Heart right ventricle (tissue), 16 donors: ENCODE measurements around the gene FSTL5. TPM values are rescaled to one million over a fixed set of nuclear protein-coding genes. Genes with fewer than 3 reads are reported as not detected.

Experiments used
- ATAC-seq, 8 donors: fragments of 200-7000 bp; cut with Tn5 transposase; one replicate each; pipeline ENCODE4 v1.9.1; 2020; ENCODE audit warnings: mild to moderate bottlenecking in 8 of 8, moderate library complexity in 8 of 8, moderate number of reproducible peaks in 1 of 8
- DNase-seq, 2 donors: peaks; one replicate each; pipeline ENCODE4 v3.0.0-alpha.2; 2020
- H3K27ac ChIP-seq, 10 donors: fragments of 200-600 bp; sonication (generic) in 2 of 10; one replicate each; pipeline versions ENCODE4 v1.5.0 to v1.8.0; 2020 to 2022; ENCODE audit warnings: mild to moderate bottlenecking in 3 of 10
- H3K27me3 ChIP-seq, 7 donors: fragments of 200-600 bp; one replicate each; pipeline ENCODE4 v1.8.0; 2021 to 2022; ENCODE audit warnings: mild to moderate bottlenecking in 2 of 7
- H3K36me3 ChIP-seq, 9 donors: fragments of 200-600 bp; sonication (generic) in 1 of 9; one replicate each; pipeline versions ENCODE4 v1.5.0 to v1.8.0; 2020 to 2022; ENCODE audit warnings: mild to moderate bottlenecking in 2 of 9
- H3K4me1 ChIP-seq, 9 donors: fragments of 200-600 bp; sonication (generic) in 1 of 9; one replicate each; pipeline versions ENCODE4 v1.5.0 to v1.8.0; 2020 to 2022; ENCODE audit warnings: mild to moderate bottlenecking in 4 of 9
- H3K4me3 ChIP-seq, 10 donors: fragments of 200-600 bp; sonication (generic) in 2 of 10; one replicate each; pipeline versions ENCODE4 v1.5.0 to v1.8.0; 2020 to 2022; ENCODE audit warnings: mild to moderate bottlenecking in 7 of 10, moderate library complexity in 2 of 10
- H3K9me3 ChIP-seq, 11 donors: fragments of 200-600 bp in 10 of 11; sonication (generic) in 2 of 11; one replicate each; pipeline versions ENCODE4 v1.5.0 to v1.8.0; 2013 to 2022; ENCODE audit warnings: mild to moderate bottlenecking in 2 of 11, control low read depth in 1 of 11, moderate library complexity in 1 of 11
- WGBS, 2 donors: extraction: QIAGEN DNeasy Blood & Tissue Kit; methylation state at CpG; one replicate each; pipeline ENCODE4 v1.1.7; 2013; ENCODE audit warnings: inconsistent platforms in 1 of 2; 5-methylcytosine and 5-hydroxymethylcytosine counted together
- intact Hi-C, 10 donors: fragments of 100-400 bp; cut with DNase I; formaldehyde crosslinking; loops; one replicate each; pipeline versions ENCODE4 v1.11.1 to v1.14.2; 2022
- polyA plus RNA-seq, 2 donors: library from polyadenylated mRNA; stranded (reverse); fragments of 200-250 nt; gene quantifications; one replicate each; pipeline ENCODE4 v1.2.3, GENCODE V29; 2013
- total RNA-seq, 10 donors: library from RNA; stranded (reverse); fragmentation: NEBNext Ultra II Directional in 3 of 10; extraction: Animal tissue kit (Norgen Biotek cat#: 25700) in 3 of 10; gene quantifications; one replicate each; pipeline versions ENCODE4 v1.2.1 to v1.2.4, GENCODE V29; 2021 to 2023
- TF ChIP-seq, protein P1 (sequence below), 9 donors: fragments of 200-600 bp; sonication (generic) in 2 of 9; IDR thresholded peaks; one replicate each; pipeline versions ENCODE4 v1.5.0 to v1.8.0; 2021 to 2022; ENCODE audit warnings: antibody characterized with exemption in 9 of 9, mild to moderate bottlenecking in 5 of 9, moderate library complexity in 1 of 9
- donor health status: Arrhythmogenic right ventricular cardiomyopathy.
- donor health status: ischemic (EF 13 %, LVEDD 7.1; RV severe dilation, severe dysfunction).
- donor health status: healthy with polysubstance abuse.
- donor health status: DM: no; HTN: yes; CAD: no.
- donor health status: DM: no; HTN: no; CAD: no.
- donor health status: ischemic (EF 25% LVEDD 6.9; RV normal size, moderate dysfunction).
- donor health status: ischemic (EF 25% LVEDD 5.7; RV mildly dilated, moderate dysfunction).
- donor health status: healthy.
- donor health status: DM: yes; HTN: yes; CAD: no.
- donor health status: Ischemic cardiomyopathy.
- donor health status: ischemic (EF 35%, LVEDD 5.7; RV mildly dilated, moderate dysfunction).
- donor health status: nonischemic (EF 11% LVEDD 7.7; RV severe dilation, severe dysfunction).
- donor health status: DM: yes; HTN: yes; CAD: no.
- donor health status: PGD.
- donor health status: ischemic (EF 29% LVEDD 5.4; RV normal size, mild dysfunction).
- donor health status: nonischemic (EF 23%, LVEDD 6.1; RV moderate dilation, normal function).

Gene FSTL5
- total and polyA plus RNA-seq, 12 donors, result 0.01 TPM; not detected in 11

DNA sequence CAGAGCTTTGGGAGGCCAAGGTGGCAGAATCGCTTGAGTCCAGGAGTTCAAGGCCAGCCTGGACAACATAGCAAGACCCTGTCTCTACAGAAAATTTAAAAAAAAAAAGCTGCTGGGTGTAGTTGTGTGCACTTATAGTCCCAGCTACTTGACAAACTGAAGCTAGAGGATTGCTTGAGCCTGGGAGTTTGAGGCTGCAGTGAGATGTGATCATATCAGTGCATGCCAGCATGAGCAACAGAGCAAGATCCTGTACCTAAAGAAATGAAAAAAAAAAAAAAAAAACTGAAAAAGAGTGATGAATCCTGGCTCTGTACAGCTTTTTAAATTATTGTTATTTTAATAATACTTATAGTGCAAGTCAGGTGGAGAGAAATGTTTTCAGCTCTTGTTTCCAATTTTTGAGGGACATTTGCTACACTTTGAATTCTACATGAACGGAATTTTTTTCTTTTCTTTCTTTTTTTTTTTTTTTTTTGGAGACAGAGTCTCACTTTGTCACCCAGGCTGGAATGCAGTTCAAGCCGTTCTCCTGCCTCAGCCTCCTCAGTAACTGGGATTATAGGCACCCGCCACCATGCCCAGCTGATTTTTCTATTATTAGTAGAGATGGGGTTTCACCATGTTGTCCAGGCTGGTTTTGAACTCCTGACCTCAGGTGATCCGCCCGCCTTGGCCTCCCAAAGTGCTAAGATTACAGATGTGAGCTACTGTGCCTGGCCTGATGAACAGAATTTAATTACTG is 215.6 kb downstream of the FSTL5 start:
- WGBS, 2 donors, result 91% methylated on average over 6 of the region's 6 CpGs
- Histone ChIP-seq H3K9me3 (no peaks in the 10 kb centered on the region), H3K4me3 (no peak overlapping the region), H3K36me3 (no peaks in the 10 kb centered on the region), H3K27me3 (no peaks in the 10 kb centered on the region), H3K27ac (no peak overlapping the region), H3K4me1 (no peaks in the 10 kb centered on the region)
- TF ChIP-seq, protein P1, sequence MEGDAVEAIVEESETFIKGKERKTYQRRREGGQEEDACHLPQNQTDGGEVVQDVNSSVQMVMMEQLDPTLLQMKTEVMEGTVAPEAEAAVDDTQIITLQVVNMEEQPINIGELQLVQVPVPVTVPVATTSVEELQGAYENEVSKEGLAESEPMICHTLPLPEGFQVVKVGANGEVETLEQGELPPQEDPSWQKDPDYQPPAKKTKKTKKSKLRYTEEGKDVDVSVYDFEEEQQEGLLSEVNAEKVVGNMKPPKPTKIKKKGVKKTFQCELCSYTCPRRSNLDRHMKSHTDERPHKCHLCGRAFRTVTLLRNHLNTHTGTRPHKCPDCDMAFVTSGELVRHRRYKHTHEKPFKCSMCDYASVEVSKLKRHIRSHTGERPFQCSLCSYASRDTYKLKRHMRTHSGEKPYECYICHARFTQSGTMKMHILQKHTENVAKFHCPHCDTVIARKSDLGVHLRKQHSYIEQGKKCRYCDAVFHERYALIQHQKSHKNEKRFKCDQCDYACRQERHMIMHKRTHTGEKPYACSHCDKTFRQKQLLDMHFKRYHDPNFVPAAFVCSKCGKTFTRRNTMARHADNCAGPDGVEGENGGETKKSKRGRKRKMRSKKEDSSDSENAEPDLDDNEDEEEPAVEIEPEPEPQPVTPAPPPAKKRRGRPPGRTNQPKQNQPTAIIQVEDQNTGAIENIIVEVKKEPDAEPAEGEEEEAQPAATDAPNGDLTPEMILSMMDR (IDR thresholded peaks at IDR 0.05), result no peak
- ATAC-seq (no peak), DNase-seq (no peak)
- intact Hi-C loops, result no loop called here

DNA sequence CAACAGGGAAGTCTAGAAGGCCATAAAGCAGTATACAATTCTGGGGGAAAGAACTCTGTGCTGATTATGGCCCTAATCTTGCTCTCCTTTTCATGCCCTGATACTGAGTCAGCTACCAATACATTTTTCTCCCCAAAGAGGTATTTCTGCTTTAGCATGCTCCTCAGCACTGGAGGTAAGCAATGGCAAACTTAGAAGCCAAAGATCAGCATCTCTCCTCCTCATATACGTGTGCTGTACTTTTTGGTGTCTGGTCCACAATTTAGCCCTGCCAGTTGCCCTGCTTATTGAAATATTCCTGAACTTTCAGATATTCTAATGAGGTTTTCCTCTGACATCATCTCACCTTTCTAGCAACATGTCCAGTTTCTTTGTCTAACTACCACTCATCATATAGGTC is 226.2 kb downstream of the FSTL5 start:
- TF ChIP-seq, protein P1 (IDR thresholded peaks at IDR 0.05), result no peak
- no peaks in the 10 kb centered on the region for H3K36me3 ChIP-seq
- H3K9me3 ChIP-seq, result peaks cover 0 to 18% (median 0%) of the 10 kb centered on the region in 11 donors
- no peak for ATAC-seq
- no peak for DNase-seq
- H3K27ac ChIP-seq, result no peak overlapping the region
- no peaks in the 10 kb centered on the region for H3K4me1 ChIP-seq
- intact Hi-C loops, result loop anchor here in 1 of 10 donors (10.0 kb wide), 1 partner anchor 643 kb away; no protein-coding TSS in a partner anchor
- no peak overlapping the region for H3K4me3 ChIP-seq
- 84 to 92% methylated on average over 1 of the region's 1 CpG for WGBS, 2 donors
- no peaks in the 10 kb centered on the region for H3K27me3 ChIP-seq

DNA sequence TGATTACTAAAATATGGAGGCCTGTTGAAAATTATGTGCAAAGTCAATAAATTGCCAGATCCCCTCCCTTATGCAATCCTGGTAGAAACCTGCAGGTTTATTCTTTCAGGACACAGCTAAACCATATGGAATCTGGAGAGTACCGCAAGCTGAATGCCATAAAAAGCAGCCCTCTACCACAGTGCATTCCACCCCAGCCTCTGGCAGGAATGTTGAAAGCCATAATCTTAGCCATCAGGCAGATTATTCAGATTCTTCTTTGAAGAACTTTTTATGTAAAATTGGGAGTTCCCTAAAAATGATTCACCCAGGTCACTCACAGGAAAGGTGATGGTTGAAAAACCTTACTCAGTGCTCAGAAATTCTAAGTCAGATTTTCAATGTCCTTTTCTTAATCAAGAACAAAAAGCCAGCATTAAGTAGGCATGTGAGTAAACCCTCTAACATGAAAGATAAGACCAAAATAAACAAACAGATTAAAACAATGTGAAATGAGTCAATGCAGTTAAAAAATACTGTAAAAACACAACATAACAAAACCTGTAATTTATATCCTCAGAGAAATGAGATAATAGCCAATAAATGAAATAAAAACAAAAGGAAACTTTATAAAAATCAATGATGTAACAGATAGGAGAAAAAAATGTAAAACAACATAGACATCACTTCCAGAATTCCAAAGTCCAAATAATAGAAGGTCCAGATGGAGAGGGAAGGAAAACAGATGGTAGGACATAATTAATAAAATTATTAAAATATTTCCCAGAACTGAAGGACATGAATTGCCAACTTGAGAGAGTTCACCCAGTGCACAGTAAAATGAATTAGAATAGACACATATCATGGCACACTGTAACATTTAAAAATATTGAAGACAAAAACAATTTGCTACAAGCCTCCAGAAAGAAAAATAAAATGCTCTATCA is 226.9 kb downstream of the FSTL5 start:
- Histone ChIP-seq H3K27ac (no peak overlapping the region), H3K4me1 (no peaks in the 10 kb centered on the region), H3K36me3 (no peaks in the 10 kb centered on the region), H3K27me3 (no peaks in the 10 kb centered on the region), H3K4me3 (no peak overlapping the region), H3K9me3 (peaks cover 0 to 11% (median 0%) of the 10 kb centered on the region in 11 donors)
- DNase-seq (no peak), ATAC-seq (no peak)
- TF ChIP-seq, protein P1 (IDR thresholded peaks at IDR 0.05), result no peak
- intact Hi-C loops, result loop anchor here in 1 of 10 donors (10.0 kb wide), 1 partner anchor 642 kb away; no protein-coding TSS in a partner anchor
- 64 to 77% methylated on average over 1 of the region's 1 CpG for WGBS, 2 donors

DNA sequence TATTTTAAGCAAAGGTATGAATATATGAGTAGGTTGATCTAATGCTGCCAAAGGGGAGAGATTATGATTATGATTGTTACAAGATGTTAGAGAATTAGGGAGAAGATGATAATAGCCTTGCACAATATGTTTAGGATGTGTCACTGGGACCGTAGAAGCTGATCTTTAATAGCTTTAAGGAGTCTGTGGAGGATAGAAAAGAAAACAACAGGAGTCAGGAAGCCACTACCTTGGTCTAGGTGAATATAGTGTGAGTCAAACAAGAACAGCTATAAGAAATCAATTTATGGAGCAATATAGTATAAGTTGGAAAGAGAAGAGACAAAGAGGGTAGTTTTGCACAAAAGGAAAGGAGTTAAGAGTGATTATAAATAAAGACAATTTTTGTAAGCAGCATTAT is 232.7 kb downstream of the FSTL5 start:
- DNase-seq (no peak), ATAC-seq (no peak)
- H3K9me3 ChIP-seq, result no peaks in the 10 kb centered on the region
- TF ChIP-seq, protein P1 (IDR thresholded peaks at IDR 0.05), result no peak
- intact Hi-C loops, result loop anchor here in 1 of 10 donors (10.0 kb wide), 1 partner anchor 636 kb away; no protein-coding TSS in a partner anchor
- H3K27me3 ChIP-seq, result no peaks in the 10 kb centered on the region
- WGBS, 2 donors, result 65 to 66% methylated on average over 1 of the region's 1 CpG
- no peaks in the 10 kb centered on the region for H3K4me1 ChIP-seq
- H3K4me3 ChIP-seq, result no peak overlapping the region
- H3K27ac ChIP-seq, result no peak overlapping the region
- no peaks in the 10 kb centered on the region for H3K36me3 ChIP-seq
